Activated T-cell treated with anti-CD3 and anti-CD28 coated beads, Interleukin-2, amount 50 U/mL, for 72 hours (primary cell): ENCODE results near the gene OLFM1. TPM values are rescaled to one million over a fixed set of nuclear protein-coding genes. Genes with fewer than 3 reads are reported as not detected.

Experiments used
- ATAC-seq, 2 donors: fragments of 150-1000 bp; cut with Tn5 transposase; replicated peaks in 1 of 2; 2 replicates each; pipeline ENCODE4 v1.10.0; 2021; ENCODE audit warnings: moderate library complexity in 2 of 2, mild to moderate bottlenecking in 1 of 2
- DNase-seq, 2 donors: peaks; one replicate each; pipeline ENCODE4 v3.0.0; 2021 to 2022; ENCODE audit warnings: mixed read lengths in 1 of 2
- H3K27ac Mint-ChIP-seq: one replicate; pipeline ENCODE4 v1.8.0; 2022; ENCODE audit warnings: mild to moderate bottlenecking, moderate library complexity, mixed read lengths
- H3K27me3 Mint-ChIP-seq: one replicate; pipeline ENCODE4 v1.8.0; 2022; ENCODE audit warnings: low read depth, mixed read lengths
- H3K36me3 Mint-ChIP-seq, 2 donors: one replicate each; pipeline ENCODE4 v1.8.0; 2022; ENCODE audit warnings: mixed read lengths in 2 of 2, mild to moderate bottlenecking in 1 of 2; ENCODE audit not compliant: insufficient read depth in 2 of 2
- H3K4me1 Mint-ChIP-seq: one replicate; pipeline ENCODE4 v1.8.0; 2022; ENCODE audit warnings: low read depth, mixed read lengths
- H3K4me3 Mint-ChIP-seq, 2 donors: one replicate each; pipeline ENCODE4 v1.8.0; 2022; ENCODE audit warnings: mild to moderate bottlenecking in 2 of 2, mixed read lengths in 2 of 2, moderate library complexity in 2 of 2
- H3K9me3 Mint-ChIP-seq, 2 donors: one replicate each; pipeline ENCODE4 v1.8.0; 2022; ENCODE audit warnings: mixed read lengths in 2 of 2
- total RNA-seq, 2 donors: library from RNA; stranded (reverse); gene quantifications; one replicate each; pipeline ENCODE4 v1.2.3, GENCODE V29; 2022

The OLFM1 gene
- total RNA-seq, 2 donors from 2014 or later, result 0.70 TPM; not detected in 1

DNA sequence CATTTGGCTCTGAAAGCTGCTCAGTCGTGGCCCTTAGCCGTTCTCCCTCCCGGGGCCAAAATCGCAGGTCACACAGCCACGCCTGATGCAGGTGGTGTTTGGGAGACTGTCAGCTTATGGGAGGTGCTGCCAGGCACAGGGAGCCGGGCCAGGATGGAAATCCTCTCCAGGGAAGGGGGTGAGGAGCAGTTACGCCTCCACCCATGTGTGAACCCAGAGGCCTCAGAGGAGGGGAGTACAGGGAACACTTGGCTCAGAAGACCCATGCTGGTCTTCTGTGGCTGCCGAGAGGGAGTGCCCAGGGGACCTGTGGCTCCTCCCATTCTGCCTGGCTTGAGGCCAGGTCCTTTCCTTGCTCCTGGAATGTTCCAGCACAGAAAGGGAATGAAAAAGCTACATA lies 3.6 kb upstream of the OLFM1 start:
- H3K9me3 Mint-ChIP-seq, result no peaks in the 10 kb centered on the region
- H3K36me3 Mint-ChIP-seq, result no peaks in the 10 kb centered on the region
- H3K4me1 Mint-ChIP-seq, result peaks cover 5% of the 10 kb centered on the region
- H3K27me3 Mint-ChIP-seq, result peaks cover 22% of the 10 kb centered on the region
- H3K4me3 Mint-ChIP-seq, result no peak overlapping the region
- no peak for DNase-seq
- no peak overlapping the region for H3K27ac Mint-ChIP-seq
- no peak for ATAC-seq

DNA sequence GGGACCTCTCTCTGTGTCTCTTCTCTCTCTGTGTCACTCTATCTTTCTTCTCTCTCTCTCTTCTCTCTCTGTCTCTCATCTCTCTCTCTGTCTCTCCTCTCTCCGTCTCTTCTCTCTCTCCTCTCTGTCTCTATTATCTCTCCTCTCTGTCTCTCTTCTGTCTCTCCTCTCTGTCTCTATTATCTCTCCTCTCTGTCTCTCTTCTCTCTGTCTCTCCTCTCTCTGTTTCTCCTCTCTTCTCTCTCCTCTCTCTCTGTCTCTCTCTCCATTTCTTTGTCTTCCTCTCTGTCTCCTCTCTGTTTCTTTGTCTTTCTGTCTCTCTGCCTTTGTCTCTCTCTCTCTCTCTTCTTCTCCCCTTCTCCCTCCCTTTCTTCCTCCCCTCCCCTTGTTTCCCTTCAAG lies 3.2 kb upstream of the OLFM1 start:
- ATAC-seq (no peak), DNase-seq (no peak)
- peaks cover 5% of the 10 kb centered on the region for H3K4me1 Mint-ChIP-seq
- H3K27ac Mint-ChIP-seq, result no peak overlapping the region
- H3K4me3 Mint-ChIP-seq, result no peak overlapping the region
- H3K9me3 Mint-ChIP-seq, result no peaks in the 10 kb centered on the region
- H3K27me3 Mint-ChIP-seq, result peaks cover 26% of the 10 kb centered on the region
- no peaks in the 10 kb centered on the region for H3K36me3 Mint-ChIP-seq

DNA sequence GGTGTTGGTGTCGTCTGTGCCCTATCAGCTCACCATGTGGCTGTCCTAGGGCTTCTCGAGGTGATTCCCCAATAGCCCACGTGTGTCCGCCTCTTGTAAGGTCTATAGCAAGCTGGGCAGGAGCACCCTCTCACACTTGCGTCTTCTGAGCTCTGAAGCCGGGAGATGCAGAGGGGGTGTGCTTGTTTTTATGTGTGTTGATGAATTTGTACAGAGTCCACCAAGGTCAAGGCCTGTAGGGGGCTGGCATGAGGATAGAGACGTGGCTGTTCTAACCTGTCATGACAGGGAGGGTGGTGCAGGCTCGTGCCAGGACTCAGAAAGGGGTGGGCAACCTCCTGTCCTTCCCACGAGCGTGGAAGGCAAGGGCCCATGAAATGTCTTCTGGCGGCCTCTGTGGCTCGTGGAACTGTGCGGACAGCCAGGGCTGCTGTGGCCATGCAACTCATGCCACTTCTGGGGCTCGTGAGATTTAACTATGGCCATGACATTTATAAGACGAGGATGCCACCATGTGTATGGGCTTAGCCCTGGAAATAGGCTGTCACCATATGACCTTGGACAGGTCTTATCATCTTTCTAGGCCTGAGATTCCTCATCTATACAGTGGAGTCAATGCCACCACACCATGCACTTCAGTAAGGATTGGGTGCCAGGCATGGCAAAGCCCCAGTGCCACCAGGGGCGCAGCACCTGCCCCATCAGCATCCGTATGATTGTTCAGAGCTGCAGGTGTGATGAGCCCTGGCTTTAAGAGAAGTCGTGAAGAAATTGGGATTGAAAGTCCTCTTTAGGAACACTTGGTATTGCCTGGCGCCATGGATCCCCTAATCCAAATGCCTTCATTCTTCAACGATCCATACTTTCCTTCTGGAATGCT lies 2.3 kb upstream of the OLFM1 start:
- no peak for ATAC-seq
- H3K27ac Mint-ChIP-seq, result no peak overlapping the region
- H3K36me3 Mint-ChIP-seq, result no peaks in the 10 kb centered on the region
- H3K27me3 Mint-ChIP-seq, result peaks cover 34% of the 10 kb centered on the region
- H3K4me1 Mint-ChIP-seq, result peaks cover 5% of the 10 kb centered on the region
- no peaks in the 10 kb centered on the region for H3K9me3 Mint-ChIP-seq
- H3K4me3 Mint-ChIP-seq, result no peak overlapping the region
- no peak for DNase-seq

- H3K36me3 Mint-ChIP-seq, result no peaks in the 10 kb centered on the region
- H3K27ac Mint-ChIP-seq, result no peak overlapping the region
- peak; percentile 49 to 53 for ATAC-seq
- peak; percentile 53 to 70 for DNase-seq
- H3K27me3 Mint-ChIP-seq, result peaks cover 39% of the 10 kb centered on the region
- peak overlapping the region; percentile 54 to 62 for H3K4me3 Mint-ChIP-seq
- peaks cover 5% of the 10 kb centered on the region for H3K4me1 Mint-ChIP-seq
- H3K9me3 Mint-ChIP-seq, result no peaks in the 10 kb centered on the region
Measured at GRCh38 chr9:135085830-135086546, 1.5 kb upstream of the OLFM1 start.

DNA sequence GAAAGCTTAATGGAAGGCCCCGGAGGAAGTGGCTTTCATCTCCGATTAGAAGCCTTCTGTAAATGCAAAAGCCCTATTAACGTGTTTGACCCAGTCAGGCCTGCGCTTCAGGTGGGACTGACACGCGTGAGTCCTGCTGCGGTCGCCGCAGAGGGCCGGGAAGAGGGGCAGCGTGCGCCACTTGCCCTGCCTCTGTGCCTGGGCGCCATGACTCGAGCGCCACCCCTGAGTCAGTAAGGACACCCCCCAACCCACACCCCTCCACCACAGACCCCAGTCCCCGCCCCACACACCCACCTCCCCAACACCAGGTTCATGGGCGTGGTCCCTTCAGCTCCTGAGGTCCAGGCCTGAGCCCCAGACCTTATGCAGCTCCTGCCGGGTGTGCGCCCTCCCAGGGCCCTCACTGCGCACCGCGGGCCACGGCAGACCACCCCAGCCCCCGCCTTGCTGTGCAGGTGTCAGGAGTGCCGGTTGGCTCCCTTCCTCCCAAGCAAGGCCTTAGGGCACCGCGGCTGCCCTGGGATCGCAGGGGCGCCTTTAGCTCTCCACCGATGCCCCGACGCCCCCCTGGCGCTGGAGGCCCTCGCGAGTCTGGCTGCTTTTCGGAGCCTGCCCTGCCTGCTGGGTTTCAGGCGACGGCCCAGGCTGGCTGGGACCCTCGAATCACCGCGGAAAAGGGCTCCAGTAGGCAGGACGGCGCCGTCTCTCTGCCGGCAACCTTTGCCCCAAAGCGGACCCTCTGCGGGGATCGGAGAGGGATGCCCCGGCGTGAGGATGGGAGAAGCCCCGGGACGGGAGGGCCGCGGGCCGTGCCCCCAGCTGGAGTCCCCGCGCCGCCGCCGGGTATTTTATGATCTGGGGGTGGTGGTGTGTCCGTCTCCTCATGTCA lies 625 bp upstream of the OLFM1 start:
- Mint-ChIP-seq H3K9me3 (peaks cover 4 to 5% of the 10 kb centered on the region in 2 donors), H3K4me1 (peaks cover 5% of the 10 kb centered on the region), H3K27me3 (peaks cover 39% of the 10 kb centered on the region), H3K4me3 (peak overlapping the region in 1 of 2 donors; percentile 34), H3K36me3 (no peaks in the 10 kb centered on the region), H3K27ac (no peak overlapping the region)
- ATAC-seq (no peak), DNase-seq (no peak)

- ATAC-seq, result no peak
- no peak for DNase-seq
- Mint-ChIP-seq H3K36me3 (no peaks in the 10 kb centered on the region), H3K27me3 (peaks cover 39% of the 10 kb centered on the region), H3K27ac (no peak overlapping the region), H3K9me3 (peaks cover 4 to 5% of the 10 kb centered on the region in 2 donors), H3K4me1 (peaks cover 5% of the 10 kb centered on the region), H3K4me3 (no peak overlapping the region)
Measured at GRCh38 chr9:135087899-135088347, 455 bp downstream of the OLFM1 start.

DNA sequence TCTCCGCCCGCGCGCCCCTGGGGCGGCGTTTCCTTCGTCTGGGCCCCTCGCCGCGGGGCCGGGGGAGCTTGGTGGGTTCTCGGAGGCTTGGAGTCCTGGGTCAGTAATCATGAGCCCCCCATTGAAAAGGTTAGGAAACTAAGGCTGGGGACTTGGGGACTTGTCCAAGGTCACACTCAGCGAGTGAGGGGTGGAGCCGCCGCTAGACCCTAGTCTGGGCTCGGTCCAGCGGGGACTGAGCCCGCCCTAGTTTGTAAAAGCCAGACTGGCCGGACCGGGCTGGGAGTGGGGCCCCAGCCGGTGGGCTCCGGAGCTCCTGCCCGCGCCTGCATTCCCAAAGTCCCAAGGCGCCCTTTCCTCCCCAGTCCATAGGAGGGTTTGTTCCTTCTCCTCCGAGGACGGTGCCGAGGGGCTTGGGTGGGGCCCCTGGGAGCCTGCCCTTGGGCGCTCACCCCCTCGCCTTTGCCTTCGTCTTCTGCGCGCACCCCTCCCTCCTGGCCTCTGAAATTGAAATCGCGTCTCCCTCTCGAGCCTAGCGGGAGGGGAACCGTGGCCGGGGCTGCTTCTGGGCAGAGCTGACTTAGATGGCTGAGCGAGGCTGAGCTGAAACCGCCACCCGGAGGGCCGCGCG lies 995 bp downstream of the OLFM1 start:
- peaks cover 5% of the 10 kb centered on the region for H3K4me1 Mint-ChIP-seq

GRCh38 chr9:135088979-135089847 lies 1.7 kb downstream of the OLFM1 start:
- ATAC-seq (no peak), DNase-seq (no peak)
- Mint-ChIP-seq H3K27ac (no peak overlapping the region), H3K36me3 (no peaks in the 10 kb centered on the region), H3K4me3 (no peak overlapping the region), H3K27me3 (peaks cover 34% of the 10 kb centered on the region), H3K4me1 (peaks cover 5% of the 10 kb centered on the region), H3K9me3 (peaks cover 4 to 5% of the 10 kb centered on the region in 2 donors)

More for the DNA sequence above, 995 bp downstream of the OLFM1 start:
- Mint-ChIP-seq H3K36me3 (no peaks in the 10 kb centered on the region), H3K9me3 (peaks cover 4 to 5% of the 10 kb centered on the region in 2 donors), H3K27me3 (peaks cover 34% of the 10 kb centered on the region), H3K4me3 (no peak overlapping the region), H3K27ac (no peak overlapping the region)
- ATAC-seq, result no peak
- DNase-seq, result no peak

GRCh38 chr9:135090081-135090480 lies 2.6 kb downstream of the OLFM1 start:
- Mint-ChIP-seq H3K4me1 (peaks cover 5% of the 10 kb centered on the region), H3K36me3 (no peaks in the 10 kb centered on the region), H3K27me3 (peaks cover 35% of the 10 kb centered on the region), H3K27ac (no peak overlapping the region), H3K9me3 (peaks cover 4 to 5% of the 10 kb centered on the region in 2 donors), H3K4me3 (no peak overlapping the region)
- ATAC-seq (no peak), DNase-seq (no peak)

GRCh38 chr9:135090547-135090946 lies 3.1 kb downstream of the OLFM1 start:
- DNase-seq (no peak), ATAC-seq (no peak)
- H3K36me3 Mint-ChIP-seq, result no peaks in the 10 kb centered on the region
- H3K4me1 Mint-ChIP-seq, result peaks cover 5% of the 10 kb centered on the region
- H3K4me3 Mint-ChIP-seq, result no peak overlapping the region
- peaks cover 33% of the 10 kb centered on the region for H3K27me3 Mint-ChIP-seq
- H3K9me3 Mint-ChIP-seq, result peaks cover 4 to 5% of the 10 kb centered on the region in 2 donors
- no peak overlapping the region for H3K27ac Mint-ChIP-seq

DNA sequence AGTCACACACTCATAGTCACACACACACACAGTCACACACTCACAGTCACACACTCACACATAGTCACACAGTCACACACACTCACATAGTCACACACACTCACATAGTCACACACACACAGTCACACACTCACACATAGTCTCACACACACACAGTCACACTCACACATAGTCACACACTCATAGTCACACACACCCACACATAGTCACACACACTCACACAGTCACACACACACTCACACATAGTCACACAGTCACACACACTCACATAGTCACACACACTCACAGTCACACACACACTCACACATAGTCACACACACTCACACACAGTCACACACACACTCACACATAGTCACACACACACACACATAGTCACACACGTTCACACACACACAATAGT lies 4.1 kb downstream of the OLFM1 start:
- no peak for DNase-seq
- Mint-ChIP-seq H3K4me1 (no peaks in the 10 kb centered on the region), H3K27me3 (peaks cover 32% of the 10 kb centered on the region), H3K36me3 (no peaks in the 10 kb centered on the region), H3K9me3 (peaks cover 4 to 5% of the 10 kb centered on the region in 2 donors), H3K4me3 (no peak overlapping the region), H3K27ac (no peak overlapping the region)
- ATAC-seq, result no peak

GRCh38 chr9:135093111-135093510 lies 5.6 kb downstream of the OLFM1 start:
- no peak for DNase-seq
- Mint-ChIP-seq H3K4me1 (no peaks in the 10 kb centered on the region), H3K27ac (no peak overlapping the region), H3K4me3 (no peak overlapping the region), H3K36me3 (no peaks in the 10 kb centered on the region), H3K27me3 (peaks cover 32% of the 10 kb centered on the region), H3K9me3 (peaks cover 4 to 5% of the 10 kb centered on the region in 2 donors)
- no peak for ATAC-seq
